ENCODE measurements around the gene GRM8.

DNA sequence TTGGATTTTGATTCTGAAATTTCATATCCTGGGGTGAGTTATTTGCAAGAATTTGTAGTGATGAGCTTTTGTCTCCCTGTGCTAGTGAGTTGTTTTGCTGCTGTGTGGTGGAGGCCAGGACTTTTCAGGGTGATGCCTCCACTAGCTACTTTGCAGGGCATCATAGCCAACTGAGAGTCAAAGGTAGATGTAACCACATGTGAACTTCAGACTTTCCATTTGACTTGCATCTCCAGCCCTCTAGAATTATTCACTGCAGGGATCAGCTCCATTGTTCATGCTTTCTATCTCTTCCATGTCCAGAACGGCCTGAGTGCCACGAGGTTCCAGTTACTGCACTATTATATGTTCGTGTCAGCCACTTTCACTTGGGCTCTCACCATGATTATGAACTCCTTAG is 534.3 kb downstream of the GRM8 start:
- TF ChIP-seq, protein P1, sequence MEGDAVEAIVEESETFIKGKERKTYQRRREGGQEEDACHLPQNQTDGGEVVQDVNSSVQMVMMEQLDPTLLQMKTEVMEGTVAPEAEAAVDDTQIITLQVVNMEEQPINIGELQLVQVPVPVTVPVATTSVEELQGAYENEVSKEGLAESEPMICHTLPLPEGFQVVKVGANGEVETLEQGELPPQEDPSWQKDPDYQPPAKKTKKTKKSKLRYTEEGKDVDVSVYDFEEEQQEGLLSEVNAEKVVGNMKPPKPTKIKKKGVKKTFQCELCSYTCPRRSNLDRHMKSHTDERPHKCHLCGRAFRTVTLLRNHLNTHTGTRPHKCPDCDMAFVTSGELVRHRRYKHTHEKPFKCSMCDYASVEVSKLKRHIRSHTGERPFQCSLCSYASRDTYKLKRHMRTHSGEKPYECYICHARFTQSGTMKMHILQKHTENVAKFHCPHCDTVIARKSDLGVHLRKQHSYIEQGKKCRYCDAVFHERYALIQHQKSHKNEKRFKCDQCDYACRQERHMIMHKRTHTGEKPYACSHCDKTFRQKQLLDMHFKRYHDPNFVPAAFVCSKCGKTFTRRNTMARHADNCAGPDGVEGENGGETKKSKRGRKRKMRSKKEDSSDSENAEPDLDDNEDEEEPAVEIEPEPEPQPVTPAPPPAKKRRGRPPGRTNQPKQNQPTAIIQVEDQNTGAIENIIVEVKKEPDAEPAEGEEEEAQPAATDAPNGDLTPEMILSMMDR (IDR thresholded peaks at IDR 0.05; ENCODE audit: insufficient read depth, low read depth, low read length) = no peak
- no peak for TF ChIP-seq EZH2 (IDR thresholded peaks at IDR 0.05; ENCODE audit: insufficient read depth, low read length)

Data from astrocyte (in vitro differentiated cells and primary cell).